ENCODE measurements around the gene CNTNAP5. TPM values are rescaled to one million over a fixed set of nuclear protein-coding genes. Genes with fewer than 3 reads are reported as not detected.

The CNTNAP5 gene
- total RNA-seq, 1 donor from 2014 or later: not detected

DNA sequence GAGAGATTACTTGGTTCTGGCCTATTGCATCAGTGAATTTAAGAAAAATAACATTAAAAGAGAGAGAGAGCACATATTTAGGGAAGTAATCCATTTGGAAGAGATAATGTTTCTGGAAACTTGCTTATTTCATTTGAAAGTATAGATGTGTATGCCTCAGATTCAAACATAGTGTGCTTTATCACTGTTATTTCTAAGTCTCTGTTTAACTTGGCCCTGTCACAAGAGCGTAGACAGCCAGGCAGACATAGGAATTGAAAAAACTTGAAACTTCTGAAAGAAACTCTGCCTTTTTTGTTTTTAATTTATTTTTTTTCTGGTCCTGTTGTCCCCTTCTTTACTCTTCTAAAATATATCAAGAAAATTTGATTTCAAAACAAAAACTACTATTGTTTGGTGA, 849.1 kb downstream of the CNTNAP5 start:
- Histone ChIP-seq H3K36me3 (no peaks in the 10 kb centered on the region), H3K9me3 (replicated peaks) (no peaks in the 10 kb centered on the region), H3K27ac (replicated peaks) (no peak overlapping the region), H3K27me3 (ENCODE audit: low read depth) (no peaks in the 10 kb centered on the region), H3K4me1 (no peaks in the 10 kb centered on the region), H3K4me3 (no peak overlapping the region)
- intact Hi-C loops (cut with micrococcal nuclease): no loop called here
- DNase-seq: no peak
- TF ChIP-seq, protein P1, sequence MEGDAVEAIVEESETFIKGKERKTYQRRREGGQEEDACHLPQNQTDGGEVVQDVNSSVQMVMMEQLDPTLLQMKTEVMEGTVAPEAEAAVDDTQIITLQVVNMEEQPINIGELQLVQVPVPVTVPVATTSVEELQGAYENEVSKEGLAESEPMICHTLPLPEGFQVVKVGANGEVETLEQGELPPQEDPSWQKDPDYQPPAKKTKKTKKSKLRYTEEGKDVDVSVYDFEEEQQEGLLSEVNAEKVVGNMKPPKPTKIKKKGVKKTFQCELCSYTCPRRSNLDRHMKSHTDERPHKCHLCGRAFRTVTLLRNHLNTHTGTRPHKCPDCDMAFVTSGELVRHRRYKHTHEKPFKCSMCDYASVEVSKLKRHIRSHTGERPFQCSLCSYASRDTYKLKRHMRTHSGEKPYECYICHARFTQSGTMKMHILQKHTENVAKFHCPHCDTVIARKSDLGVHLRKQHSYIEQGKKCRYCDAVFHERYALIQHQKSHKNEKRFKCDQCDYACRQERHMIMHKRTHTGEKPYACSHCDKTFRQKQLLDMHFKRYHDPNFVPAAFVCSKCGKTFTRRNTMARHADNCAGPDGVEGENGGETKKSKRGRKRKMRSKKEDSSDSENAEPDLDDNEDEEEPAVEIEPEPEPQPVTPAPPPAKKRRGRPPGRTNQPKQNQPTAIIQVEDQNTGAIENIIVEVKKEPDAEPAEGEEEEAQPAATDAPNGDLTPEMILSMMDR (IDR thresholded peaks at IDR 0.05; ENCODE audit: borderline replicate concordance): no peak

DNA sequence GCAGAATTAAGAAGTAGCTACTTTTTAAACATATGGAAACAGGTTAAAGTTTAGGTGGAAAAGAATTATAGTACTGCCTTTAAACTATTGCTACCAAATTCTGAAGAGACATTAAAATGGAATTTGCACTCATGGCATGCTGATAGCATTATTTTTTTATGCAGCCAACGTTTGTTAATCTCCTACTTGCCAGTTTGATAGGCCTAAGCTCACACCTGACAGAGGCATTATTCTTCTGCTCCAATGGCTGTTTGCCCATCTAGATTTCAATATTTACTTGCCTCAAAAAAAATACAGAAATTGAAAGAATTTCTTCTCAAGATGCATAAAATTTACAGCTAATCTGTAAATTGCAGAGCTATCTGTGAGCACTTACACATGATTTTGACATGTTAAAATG, 849.6 kb downstream of the CNTNAP5 start:
- Histone ChIP-seq H3K27ac (replicated peaks) (no peak overlapping the region), H3K9me3 (replicated peaks) (no peaks in the 10 kb centered on the region), H3K4me1 (no peaks in the 10 kb centered on the region), H3K36me3 (no peaks in the 10 kb centered on the region), H3K27me3 (ENCODE audit: low read depth) (no peaks in the 10 kb centered on the region), H3K4me3 (no peak overlapping the region)
- DNase-seq: no peak
- TF ChIP-seq, protein P1 (IDR thresholded peaks at IDR 0.05; ENCODE audit: borderline replicate concordance): no peak
- intact Hi-C loops (cut with micrococcal nuclease): no loop called here

DNA sequence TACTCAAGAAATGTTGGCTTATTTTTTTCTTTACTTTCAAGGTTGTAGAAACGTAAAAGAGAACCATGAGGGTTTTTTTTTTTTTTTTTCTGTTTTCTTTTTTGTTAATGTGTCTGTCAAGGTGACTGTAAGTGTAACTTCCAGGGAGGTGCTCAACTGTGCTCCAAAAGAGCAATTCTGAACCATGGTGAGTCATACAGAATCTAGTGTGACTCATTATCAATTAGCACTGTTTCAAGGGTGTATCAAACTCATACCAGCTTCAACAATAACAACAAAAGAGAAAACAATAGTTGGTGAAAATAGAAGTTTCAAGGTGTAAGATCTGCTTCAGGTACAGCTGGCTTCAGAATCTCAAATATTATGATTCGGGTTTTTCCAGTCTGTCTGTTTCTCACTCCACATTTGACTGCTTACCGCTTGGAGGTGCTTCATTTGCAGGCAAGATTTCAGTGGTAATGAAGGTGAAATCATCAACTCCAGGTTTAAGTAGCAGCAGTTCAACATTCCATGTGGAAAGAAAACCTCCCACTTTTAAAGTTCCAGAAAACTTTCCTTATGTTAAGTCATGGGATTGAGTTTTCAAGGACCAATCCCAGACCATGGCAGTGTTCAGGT, 850.6 kb downstream of the CNTNAP5 start:
- H3K4me1 ChIP-seq: no peaks in the 10 kb centered on the region

DNA sequence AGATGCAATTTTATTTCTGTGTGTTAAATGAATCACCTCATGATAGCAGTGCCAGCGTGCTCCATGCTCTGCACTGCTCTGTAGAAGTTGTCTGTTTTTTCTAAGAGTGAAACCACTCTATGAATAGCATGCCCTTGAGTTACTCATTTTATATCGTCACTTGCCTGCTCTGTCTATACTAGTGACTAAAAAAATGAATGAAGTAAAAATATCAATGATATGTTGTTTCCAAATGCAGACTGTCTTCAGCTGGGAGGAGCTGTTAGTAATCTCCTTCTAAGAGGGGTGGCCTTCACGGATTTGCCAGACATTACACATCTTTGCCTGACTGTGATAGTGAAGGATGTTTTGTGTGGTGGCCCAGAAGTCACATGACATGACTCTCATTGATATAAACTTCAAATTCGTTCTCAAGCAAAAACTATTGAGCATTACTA, 852.1 kb downstream of the CNTNAP5 start:
- no peak overlapping the region for H3K27ac ChIP-seq (replicated peaks)
- H3K27me3 ChIP-seq (ENCODE audit: low read depth): no peaks in the 10 kb centered on the region
- H3K9me3 ChIP-seq (replicated peaks): no peaks in the 10 kb centered on the region
- no peaks in the 10 kb centered on the region for H3K4me1 ChIP-seq
- DNase-seq: no peak
- intact Hi-C loops (cut with micrococcal nuclease): no loop called here
- H3K4me3 ChIP-seq: no peak overlapping the region
- TF ChIP-seq, protein P1 (IDR thresholded peaks at IDR 0.05; ENCODE audit: borderline replicate concordance): no peak
- no peaks in the 10 kb centered on the region for H3K36me3 ChIP-seq

More for the DNA sequence above, 850.6 kb downstream of the CNTNAP5 start:
- Histone ChIP-seq H3K9me3 (replicated peaks) (no peaks in the 10 kb centered on the region), H3K27me3 (ENCODE audit: low read depth) (no peaks in the 10 kb centered on the region), H3K4me3 (no peak overlapping the region), H3K36me3 (no peaks in the 10 kb centered on the region), H3K27ac (replicated peaks) (no peak overlapping the region)
- intact Hi-C loops (cut with micrococcal nuclease): no loop called here
- TF ChIP-seq, protein P1 (IDR thresholded peaks at IDR 0.05; ENCODE audit: borderline replicate concordance): no peak
- DNase-seq: no peak

DNA sequence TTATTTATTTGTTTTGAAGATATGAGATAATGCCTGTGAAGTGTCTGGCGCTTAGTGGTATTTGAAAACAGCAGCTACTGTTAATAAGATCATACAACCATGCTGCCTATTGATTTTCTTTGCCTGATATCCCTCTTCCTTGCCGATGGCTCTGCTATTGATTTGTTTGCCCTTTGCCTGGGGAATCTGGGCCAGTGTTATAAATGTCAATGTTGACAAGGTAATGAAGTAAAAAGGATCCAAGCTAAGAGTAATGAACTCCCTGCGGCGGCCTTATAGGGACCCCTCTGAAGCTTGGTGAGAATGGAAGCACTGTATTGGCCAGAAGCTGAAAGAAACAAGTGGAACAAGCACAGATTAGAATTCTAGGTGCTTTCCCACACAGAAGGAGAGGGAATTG, 854.6 kb downstream of the CNTNAP5 start:
- no peak for DNase-seq
- no peak overlapping the region for H3K27ac ChIP-seq (replicated peaks)
- no peaks in the 10 kb centered on the region for H3K36me3 ChIP-seq
- no peaks in the 10 kb centered on the region for H3K27me3 ChIP-seq (ENCODE audit: low read depth)
- TF ChIP-seq, protein P1 (IDR thresholded peaks at IDR 0.05; ENCODE audit: borderline replicate concordance): no peak
- no peaks in the 10 kb centered on the region for H3K4me1 ChIP-seq
- no peak overlapping the region for H3K4me3 ChIP-seq
- intact Hi-C loops (cut with micrococcal nuclease): no loop called here
- H3K9me3 ChIP-seq (replicated peaks): no peaks in the 10 kb centered on the region
